ENCODE measurements around the gene RSPRY1.

The RSPRY1 gene

GRCh38 chr16:57209780-57210179 lies 23.7 kb downstream of the RSPRY1 start:
- in situ Hi-C loops (cut with HindIII; ENCODE audit: low sequenced_read_pairs), result no loop called here

GRCh38 chr16:57213462-57213861 lies 27.3 kb downstream of the RSPRY1 start:
- in situ Hi-C loops (cut with HindIII; ENCODE audit: low sequenced_read_pairs), result no loop called here

- in situ Hi-C loops (cut with HindIII; ENCODE audit: low sequenced_read_pairs), result no loop called here
Measured at GRCh38 chr16:57216968-57217367, 30.8 kb downstream of the RSPRY1 start.

- in situ Hi-C loops (cut with HindIII; ENCODE audit: low sequenced_read_pairs), result no loop called here
Measured at GRCh38 chr16:57223057-57223456, 36.9 kb downstream of the RSPRY1 start.

- in situ Hi-C loops (cut with HindIII; ENCODE audit: low sequenced_read_pairs), result no loop called here
Measured at GRCh38 chr16:57224651-57225335, 38.7 kb downstream of the RSPRY1 start.

GRCh38 chr16:57225978-57226377 lies 39.8 kb downstream of the RSPRY1 start:
- in situ Hi-C loops (cut with HindIII; ENCODE audit: low sequenced_read_pairs), result no loop called here

- in situ Hi-C loops (cut with HindIII; ENCODE audit: low sequenced_read_pairs), result no loop called here
Measured at GRCh38 chr16:57226701-57227621, 40.8 kb downstream of the RSPRY1 start.

- in situ Hi-C loops (cut with HindIII; ENCODE audit: low sequenced_read_pairs), result no loop called here
Measured at GRCh38 chr16:57229079-57229478, 43.0 kb downstream of the RSPRY1 start.

GRCh38 chr16:57231821-57232350 lies 45.8 kb downstream of the RSPRY1 start:
- in situ Hi-C loops (cut with HindIII; ENCODE audit: low sequenced_read_pairs), result no loop called here

GRCh38 chr16:57233944-57234706 lies 48.0 kb downstream of the RSPRY1 start:
- in situ Hi-C loops (cut with HindIII; ENCODE audit: low sequenced_read_pairs), result no loop called here

GRCh38 chr16:57234707-57235092 lies 48.6 kb downstream of the RSPRY1 start:
- in situ Hi-C loops (cut with HindIII; ENCODE audit: low sequenced_read_pairs), result no loop called here

- in situ Hi-C loops (cut with HindIII; ENCODE audit: low sequenced_read_pairs), result no loop called here
Measured at GRCh38 chr16:57235128-57236021, 49.2 kb downstream of the RSPRY1 start.

GRCh38 chr16:57236022-57236350 lies 49.9 kb downstream of the RSPRY1 start:
- in situ Hi-C loops (cut with HindIII; ENCODE audit: low sequenced_read_pairs), result no loop called here

GRCh38 chr16:57238682-57239081 lies 52.6 kb downstream of the RSPRY1 start:
- in situ Hi-C loops (cut with HindIII; ENCODE audit: low sequenced_read_pairs), result no loop called here

GRCh38 chr16:57239107-57239506 lies 53.0 kb downstream of the RSPRY1 start:
- in situ Hi-C loops (cut with HindIII; ENCODE audit: low sequenced_read_pairs), result no loop called here

GRCh38 chr16:57240851-57241250 lies 54.7 kb downstream of the RSPRY1 start:
- in situ Hi-C loops (cut with HindIII; ENCODE audit: low sequenced_read_pairs), result loop anchor here (10.0 kb wide), 1 partner anchor 54 kb away; no protein-coding TSS in a partner anchor

GRCh38 chr16:57242650-57243049 lies 56.5 kb downstream of the RSPRY1 start:
- in situ Hi-C loops (cut with HindIII; ENCODE audit: low sequenced_read_pairs), result loop anchor here (10.0 kb wide), 1 partner anchor 52 kb away; no protein-coding TSS in a partner anchor

GRCh38 chr16:57244463-57244766 lies 58.3 kb downstream of the RSPRY1 start:
- in situ Hi-C loops (cut with HindIII; ENCODE audit: low sequenced_read_pairs), result loop anchor here (10.0 kb wide), 1 partner anchor 50 kb away; no protein-coding TSS in a partner anchor

- in situ Hi-C loops (cut with HindIII; ENCODE audit: low sequenced_read_pairs), result loop anchor here (10.0 kb wide), 1 partner anchor 50 kb away; no protein-coding TSS in a partner anchor
Measured at GRCh38 chr16:57244767-57245471, 58.8 kb downstream of the RSPRY1 start, which contains the start of gene ARL2BP. Gene ARL2BP, plus strand, starts transcription at chr16:57245259. Its CDS starts 109 bp downstream, at chr16:57245368.

Data from endothelial cell of hepatic sinusoid (primary cell).